Muscle of leg (tissue), 11 donors: ENCODE results near the gene HS2ST1. TPM values are rescaled to one million over a fixed set of nuclear protein-coding genes. Genes with fewer than 3 reads are reported as not detected.
A peak's percentile ranks its signal among the peaks of the same experiment; 100 is the strongest.

Source experiments
- DNase-seq: peaks from one replicate; pipeline ENCODE4 v3.0.0; 2013
- H3K27ac ChIP-seq: one replicate; pipeline ENCODE4 v1.5.1; 2013; ENCODE audit warnings: mild to moderate bottlenecking, low read length, control low read depth
- H3K27me3 ChIP-seq: one replicate; pipeline ENCODE4 v1.6.1; 2013; ENCODE audit warnings: low read length; ENCODE audit not compliant: control insufficient read depth, insufficient read depth
- H3K36me3 ChIP-seq: one replicate; pipeline ENCODE4 v1.6.1; 2013; ENCODE audit warnings: low read length; ENCODE audit not compliant: control insufficient read depth, insufficient read depth
- H3K4me1 ChIP-seq: one replicate; pipeline ENCODE4 v1.6.1; 2013; ENCODE audit warnings: low read length; ENCODE audit not compliant: control insufficient read depth, insufficient read depth
- H3K4me3 ChIP-seq: one replicate; pipeline ENCODE4 v1.5.1; 2013; ENCODE audit warnings: low read length, control low read depth
- H3K9me3 ChIP-seq: replicated peaks from 2 replicates; pipeline ENCODE4 v1.6.1; 2013; ENCODE audit warnings: low read depth, low read length; ENCODE audit not compliant: control insufficient read depth
- WGBS: methylation state at CpG from one replicate; pipeline ENCODE4 v1.1.5; 2013; ENCODE audit warnings: missing lambda C conversion rate; ENCODE audit not compliant: insufficient coverage; 5-methylcytosine and 5-hydroxymethylcytosine counted together
- polyA plus RNA-seq, 8 donors: library from polyadenylated mRNA; unstranded; fragments of 120-200 nt; gene quantifications; one replicate each; pipeline versions ENCODE4 v1.2.1 to v1.2.3, GENCODE V29; 2013; ENCODE audit warnings: inconsistent platforms in 1 of 8, low replicate concordance in 1 of 8; ENCODE audit not compliant: insufficient read length in 8 of 8, insufficient read depth in 1 of 8
- total RNA-seq: library from RNA; stranded (reverse); fragments of 120-200 nt; gene quantifications from one replicate; pipeline ENCODE4 v1.2.4, GENCODE V29; 2013

The HS2ST1 gene
- total and polyA plus RNA-seq, 9 donors = 12.4 to 25.5 (median 18.9) TPM

DNA sequence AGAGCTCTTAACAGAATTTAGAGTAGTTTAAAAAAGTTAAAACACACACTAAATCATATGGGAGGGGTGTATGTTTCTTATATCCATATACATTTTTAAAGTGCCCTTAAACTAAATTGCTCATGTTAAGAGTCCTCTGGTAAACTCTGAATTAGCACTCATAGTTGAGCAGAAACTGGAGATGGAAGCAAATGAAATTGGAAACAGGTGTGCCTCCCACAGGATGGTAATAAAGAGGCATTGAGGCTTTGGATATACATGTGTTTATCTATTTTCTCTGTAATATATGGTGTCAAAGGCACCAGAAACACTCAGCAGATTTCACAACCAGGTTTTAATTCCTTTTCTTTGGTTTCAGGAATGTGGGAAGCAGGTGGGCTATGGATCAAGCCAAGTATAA lies 188.6 kb downstream of the HS2ST1 start:
- no peaks in the 10 kb centered on the region for H3K4me1 ChIP-seq
- no peaks in the 10 kb centered on the region for H3K36me3 ChIP-seq
- H3K9me3 ChIP-seq = peaks cover 7% of the 10 kb centered on the region
- H3K27ac ChIP-seq = no peak overlapping the region
- H3K4me3 ChIP-seq = no peak overlapping the region
- DNase-seq = no peak
- H3K27me3 ChIP-seq = no peaks in the 10 kb centered on the region

DNA sequence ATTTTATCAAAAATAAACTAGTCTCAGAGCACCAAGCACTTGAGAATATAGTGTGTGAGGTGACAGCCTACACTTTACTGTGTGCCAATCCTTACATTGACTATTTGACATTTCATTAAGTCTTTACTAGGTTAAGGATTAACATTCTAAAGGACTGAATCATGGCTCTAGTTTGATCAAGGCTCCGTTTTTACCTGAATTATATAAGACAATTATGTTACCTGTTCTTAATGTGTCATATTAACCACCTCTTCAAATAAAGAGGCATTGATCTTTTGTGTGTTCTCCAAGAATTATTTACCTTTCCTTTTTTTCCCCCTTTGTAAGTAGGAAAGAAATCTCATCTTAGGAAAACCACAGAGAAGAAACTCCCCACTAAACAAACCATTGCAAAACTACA lies 189.7 kb downstream of the HS2ST1 start:
- Histone ChIP-seq H3K9me3 (peaks cover 7% of the 10 kb centered on the region), H3K36me3 (no peaks in the 10 kb centered on the region), H3K27me3 (no peaks in the 10 kb centered on the region), H3K27ac (no peak overlapping the region), H3K4me1 (no peaks in the 10 kb centered on the region), H3K4me3 (no peak overlapping the region)
- DNase-seq = no peak
- no CpG with 5 or more reads among the region's 1 CpG for WGBS

DNA sequence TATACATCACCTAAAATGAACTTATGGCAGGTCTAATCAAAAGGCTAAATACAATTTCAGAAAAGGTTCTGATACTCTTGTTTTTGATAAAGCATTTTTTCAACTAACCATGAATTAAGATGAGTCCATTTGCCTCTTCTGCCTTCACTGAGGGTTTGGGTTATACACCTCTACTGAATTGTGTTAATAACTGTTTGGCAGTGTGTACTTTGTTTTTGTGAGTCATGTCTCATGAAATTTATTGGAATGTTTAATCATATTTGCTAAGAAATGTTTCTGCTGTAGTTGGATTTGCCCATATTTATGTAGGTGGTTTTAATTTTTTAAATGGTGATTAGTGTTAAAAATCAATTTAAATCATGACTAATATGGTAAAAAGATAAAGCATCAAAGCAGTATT lies 190.5 kb downstream of the HS2ST1 start:
- Histone ChIP-seq H3K27ac (no peak overlapping the region), H3K36me3 (no peaks in the 10 kb centered on the region), H3K4me3 (no peak overlapping the region), H3K27me3 (no peaks in the 10 kb centered on the region), H3K9me3 (peaks cover 6% of the 10 kb centered on the region), H3K4me1 (no peaks in the 10 kb centered on the region)
- DNase-seq = no peak

DNA sequence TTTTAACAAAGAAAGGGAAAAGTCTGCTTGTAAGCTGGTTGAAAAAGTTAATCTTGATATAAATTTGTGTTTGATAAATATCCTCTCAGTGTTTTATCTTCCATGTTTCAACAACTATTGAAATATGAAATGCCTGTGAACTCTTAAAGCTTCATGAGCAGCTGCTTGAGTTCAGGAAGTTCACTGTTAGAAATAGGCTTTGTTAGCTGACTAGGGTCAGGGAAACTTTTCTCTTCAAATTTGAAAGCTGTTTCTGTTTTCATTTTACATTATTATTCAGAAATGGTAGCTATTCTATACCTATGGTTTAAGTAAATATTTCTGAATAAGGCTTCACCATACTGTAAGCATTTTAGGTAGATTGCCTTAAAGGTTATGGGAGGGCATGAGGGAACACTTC lies 191.7 kb downstream of the HS2ST1 start:
- DNase-seq = no peak
- H3K4me3 ChIP-seq = no peak overlapping the region
- H3K27ac ChIP-seq = no peak overlapping the region
- no peaks in the 10 kb centered on the region for H3K4me1 ChIP-seq
- H3K36me3 ChIP-seq = no peaks in the 10 kb centered on the region
- H3K9me3 ChIP-seq = no peaks in the 10 kb centered on the region
- no peaks in the 10 kb centered on the region for H3K27me3 ChIP-seq

DNA sequence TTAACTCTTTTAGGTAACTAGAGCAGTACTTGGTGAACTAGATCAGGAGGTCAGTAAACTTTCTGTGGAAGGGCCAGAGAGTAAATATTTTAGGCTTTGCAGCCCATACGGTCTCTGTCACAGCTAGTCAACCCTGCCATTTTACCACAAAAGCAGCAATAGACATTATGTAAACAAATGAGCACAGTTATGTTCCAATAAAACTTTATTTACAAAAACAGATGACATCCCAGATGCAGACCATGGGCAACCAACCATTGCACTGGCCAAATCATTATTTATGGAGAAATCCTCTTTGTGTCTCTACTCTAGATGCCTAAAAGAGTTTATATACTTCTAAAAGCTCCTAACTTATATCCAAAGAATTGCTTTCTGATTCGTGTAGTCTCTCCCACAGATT lies 192.4 kb downstream of the HS2ST1 start:
- Histone ChIP-seq H3K9me3 (no peaks in the 10 kb centered on the region), H3K27me3 (no peaks in the 10 kb centered on the region), H3K27ac (no peak overlapping the region), H3K4me3 (no peak overlapping the region), H3K36me3 (no peaks in the 10 kb centered on the region), H3K4me1 (no peaks in the 10 kb centered on the region)
- no peak for DNase-seq
- WGBS = no CpG with 5 or more reads among the region's 2 CpGs

DNA sequence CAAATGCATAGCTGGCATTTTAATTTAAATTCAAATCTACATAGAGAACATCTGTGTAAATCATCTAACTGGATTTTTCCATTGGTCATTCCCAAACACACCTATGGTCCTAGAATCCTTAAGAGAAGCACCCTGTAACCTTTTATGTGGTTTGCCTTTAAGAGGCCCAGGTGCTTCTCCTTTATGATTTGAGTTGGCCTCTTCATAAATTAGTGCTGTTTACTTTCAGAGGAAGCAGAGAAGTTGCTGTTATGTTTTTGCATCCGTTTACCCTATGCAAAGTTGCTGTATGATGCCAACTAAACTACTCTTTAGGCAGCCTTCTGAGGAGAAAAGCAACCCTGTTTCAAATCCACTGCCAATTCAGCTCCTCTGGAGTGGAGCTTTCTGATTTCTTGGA lies 193.8 kb downstream of the HS2ST1 start:
- no CpG with 5 or more reads among the region's 1 CpG for WGBS
- DNase-seq = no peak
- H3K4me1 ChIP-seq = no peaks in the 10 kb centered on the region

DNA sequence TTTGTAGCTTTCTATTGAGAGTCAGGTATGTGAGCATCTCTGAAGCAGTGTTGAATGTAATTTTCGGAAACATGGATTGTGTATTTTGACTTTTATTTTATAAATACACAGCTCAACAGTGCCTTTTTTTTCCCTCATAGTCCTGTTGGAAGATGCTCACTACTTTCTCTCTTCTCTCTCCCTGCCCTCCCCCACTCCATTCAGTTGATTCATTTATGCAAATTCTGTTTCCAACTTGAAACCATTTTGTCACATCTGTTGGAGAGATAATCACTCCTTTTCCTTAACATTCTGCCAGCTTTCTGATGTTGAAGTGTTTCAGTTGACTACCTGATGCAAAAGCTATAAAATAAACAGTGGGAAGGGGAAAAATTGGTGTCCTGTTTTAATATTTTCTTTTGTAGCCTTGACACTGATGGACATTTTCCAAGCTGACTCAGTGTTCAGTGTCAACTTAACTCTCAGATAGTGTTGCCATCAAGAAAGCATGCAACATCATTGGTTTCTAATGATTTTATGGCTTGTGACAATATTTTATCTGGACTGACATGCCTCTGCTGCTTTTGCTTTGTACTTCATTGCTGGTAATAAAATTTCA lies 194.5 kb downstream of the HS2ST1 start:
- H3K9me3 ChIP-seq = no peaks in the 10 kb centered on the region

More for the DNA sequence above, 193.8 kb downstream of the HS2ST1 start:
- Histone ChIP-seq H3K27ac (no peak overlapping the region), H3K36me3 (no peaks in the 10 kb centered on the region), H3K4me3 (no peak overlapping the region), H3K27me3 (no peaks in the 10 kb centered on the region), H3K9me3 (no peaks in the 10 kb centered on the region)

DNA sequence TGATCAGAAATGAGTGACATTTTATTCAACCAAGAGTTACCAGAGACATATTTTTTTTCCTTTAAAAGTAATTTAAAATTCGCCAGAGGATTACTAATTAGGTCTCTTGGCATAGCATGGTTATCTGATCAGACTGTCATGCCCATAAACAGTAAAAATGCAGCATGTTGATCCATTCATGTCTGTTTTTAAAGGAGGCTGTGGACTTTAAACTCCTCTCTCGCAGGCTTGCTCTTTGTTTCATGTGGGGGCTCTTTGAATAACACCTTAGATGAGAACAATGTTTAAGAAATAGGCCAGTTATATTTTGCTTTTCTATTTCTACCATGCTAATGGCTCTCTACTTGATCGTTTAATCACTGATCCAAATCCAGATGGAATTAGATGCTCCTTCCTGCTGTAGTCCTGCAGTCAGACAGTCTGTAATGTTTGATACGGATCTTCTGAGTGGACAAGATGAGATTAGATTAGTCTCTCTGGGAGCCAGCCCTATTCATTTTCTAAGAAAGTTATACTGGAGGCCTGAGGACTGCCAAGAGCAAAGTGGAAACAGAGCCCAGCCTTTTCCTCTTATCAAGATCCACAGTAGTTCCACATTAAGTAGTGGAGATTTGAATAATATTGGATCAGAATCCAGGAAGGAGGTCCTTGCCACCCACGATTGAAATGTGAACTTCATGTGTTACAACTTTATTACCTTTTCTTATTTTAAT lies 197.4 kb downstream of the HS2ST1 start:
- Histone ChIP-seq H3K36me3 (no peaks in the 10 kb centered on the region), H3K27me3 (no peaks in the 10 kb centered on the region), H3K9me3 (no peaks in the 10 kb centered on the region), H3K4me3 (no peak overlapping the region), H3K27ac (no peak overlapping the region), H3K4me1 (no peaks in the 10 kb centered on the region)
- DNase-seq = peak; percentile 70
- WGBS = no CpG with 5 or more reads among the region's 5 CpGs

More for the DNA sequence above, 194.5 kb downstream of the HS2ST1 start:
- DNase-seq = peak; percentile 33
- Histone ChIP-seq H3K27ac (no peak overlapping the region), H3K4me3 (no peak overlapping the region), H3K4me1 (no peaks in the 10 kb centered on the region), H3K36me3 (no peaks in the 10 kb centered on the region), H3K27me3 (no peaks in the 10 kb centered on the region)
- WGBS = no CpG with 5 or more reads among the region's 1 CpG

DNA sequence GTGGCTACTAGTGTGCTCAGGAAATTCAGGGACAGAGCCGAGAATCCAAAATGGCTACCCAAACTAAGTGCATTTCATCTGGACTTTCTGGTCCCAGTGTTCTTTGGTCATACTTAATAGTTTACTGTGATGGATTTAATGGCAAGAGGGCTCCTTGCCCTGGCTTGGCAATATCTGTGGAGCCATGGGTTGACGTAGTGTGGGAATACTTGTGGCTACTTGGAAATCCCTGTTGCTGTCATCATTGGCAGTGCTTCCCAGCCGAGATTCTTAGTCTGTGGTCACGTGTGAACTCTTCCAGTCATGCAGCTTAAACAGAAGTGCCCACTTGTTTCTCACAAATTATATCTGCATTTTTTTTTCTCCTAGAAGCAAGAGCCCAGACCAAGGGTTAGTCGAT lies 198.9 kb downstream of the HS2ST1 start:
- Histone ChIP-seq H3K4me1 (no peaks in the 10 kb centered on the region), H3K9me3 (no peaks in the 10 kb centered on the region), H3K36me3 (no peaks in the 10 kb centered on the region), H3K27me3 (no peaks in the 10 kb centered on the region), H3K27ac (no peak overlapping the region), H3K4me3 (no peak overlapping the region)
- DNase-seq = peak; percentile 65
- 83% methylated on average over 5 of the region's 5 CpGs for WGBS

DNA sequence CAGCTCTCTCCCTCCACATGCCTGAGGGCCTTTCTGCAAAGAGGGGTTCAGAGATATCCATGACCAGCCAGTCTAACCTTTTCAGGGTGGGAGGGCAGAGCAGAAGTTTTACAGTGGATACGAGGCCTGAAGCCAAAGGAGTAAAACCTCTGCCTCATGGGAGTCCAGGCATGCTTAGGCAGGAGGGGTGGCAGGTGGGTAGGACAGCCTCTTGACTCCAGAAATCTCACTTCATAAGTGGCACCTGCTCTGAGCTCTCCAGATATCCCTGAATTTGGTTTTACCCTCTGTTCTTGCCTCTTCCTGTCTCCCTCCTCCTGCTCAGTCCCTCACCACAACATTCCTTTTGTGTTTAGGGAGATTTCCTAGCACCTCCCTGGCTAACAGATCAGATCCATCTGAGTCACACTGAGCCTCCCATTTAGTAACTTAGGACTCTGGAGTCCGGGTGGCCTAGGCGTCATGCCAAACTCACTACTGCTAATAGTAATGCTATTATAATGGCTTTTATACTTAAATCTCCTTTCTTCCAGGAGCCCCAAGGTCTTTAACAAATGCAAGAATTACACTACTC lies 201.0 kb downstream of the HS2ST1 start:
- no peak overlapping the region for H3K4me3 ChIP-seq
- no peaks in the 10 kb centered on the region for H3K9me3 ChIP-seq
- no peaks in the 10 kb centered on the region for H3K36me3 ChIP-seq
- 17% methylated on average over 1 of the region's 3 CpGs for WGBS
- DNase-seq = no peak
- H3K27ac ChIP-seq = no peak overlapping the region
- no peaks in the 10 kb centered on the region for H3K27me3 ChIP-seq
- no peaks in the 10 kb centered on the region for H3K4me1 ChIP-seq
